Kidney epithelial cell (primary cell): ENCODE results near the gene NDUFS3. TPM values are rescaled to one million over a fixed set of nuclear protein-coding genes. Genes with fewer than 3 reads are reported as not detected.

Source experiments
- DNase-seq: peaks from one replicate; pipeline ENCODE4 v3.0.0-alpha.2; 2010; ENCODE audit warnings: low read depth
- H3K27me3 ChIP-seq: 2 replicates; pipeline ENCODE4 v1.6.0; 2011; ENCODE audit warnings: low read length; ENCODE audit not compliant: control insufficient read depth, insufficient read depth
- H3K36me3 ChIP-seq: 2 replicates; pipeline ENCODE4 v1.5.1; 2011; ENCODE audit warnings: low read length; ENCODE audit not compliant: control insufficient read depth, insufficient read depth
- H3K4me3 ChIP-seq: 2 replicates; pipeline ENCODE4 v1.5.1; 2011; ENCODE audit warnings: low read depth, mild to moderate bottlenecking, control low read depth, low read length
- total RNA-seq: library from RNA; depleted of rRNA; stranded (reverse); fragments of >200 nt; gene quantifications from 2 replicates; pipeline ENCODE4 v1.2.3, GENCODE V29; 2015
- TF ChIP-seq, protein P1 (sequence below): IDR thresholded peaks from 2 replicates; pipeline ENCODE4 v1.5.1; 2011; ENCODE audit warnings: mild to moderate bottlenecking, moderate library complexity, low read length, control low read depth, inconsistent platforms; ENCODE audit not compliant: insufficient read depth, poor library complexity, severe bottlenecking

NDUFS3 gene
- total RNA-seq, 1 donor from 2014 or later = 84.5 TPM

DNA sequence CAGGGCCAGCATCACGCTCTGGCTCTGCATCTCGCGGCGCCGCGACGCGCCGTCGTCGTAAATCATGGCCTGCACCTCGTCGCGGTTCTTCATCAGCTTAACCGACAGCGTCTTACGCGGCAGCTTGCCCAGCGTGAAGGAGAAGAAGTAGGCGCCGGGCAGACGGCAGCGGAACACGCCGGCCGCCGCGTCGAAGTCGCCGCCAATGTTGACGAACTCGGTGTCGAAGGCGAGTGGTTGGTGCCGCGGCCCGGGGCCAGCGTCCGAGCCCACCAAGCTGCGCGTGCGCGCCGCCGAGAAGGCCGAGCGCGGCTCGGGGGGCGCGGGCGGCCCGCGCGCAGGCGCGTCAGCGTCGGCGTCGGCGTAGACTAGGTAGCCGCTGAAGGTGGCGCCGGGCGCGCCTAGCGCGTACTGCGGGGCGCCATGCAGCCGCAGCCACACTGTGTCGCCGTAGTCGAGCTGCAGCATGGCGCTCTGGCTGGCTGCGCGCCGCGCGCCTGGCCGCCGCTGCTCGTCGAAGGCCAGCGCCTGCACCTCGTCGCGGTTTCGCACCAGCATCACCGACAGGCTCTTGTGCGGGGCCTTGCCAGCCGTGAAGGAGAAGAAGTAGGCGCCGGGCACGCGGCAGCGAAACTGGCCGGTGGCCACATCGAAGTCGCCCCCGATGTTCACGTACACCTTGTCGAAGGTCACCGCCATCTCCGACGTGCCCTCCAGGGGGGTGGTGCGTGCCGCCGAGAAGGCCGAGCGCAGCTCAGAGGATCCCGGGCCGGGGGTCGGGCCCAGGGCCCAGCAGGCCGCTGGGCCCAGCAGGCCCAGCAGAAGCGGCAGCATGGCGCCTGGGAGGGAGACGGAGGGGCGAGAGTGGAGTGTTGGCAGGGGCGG, 11.3 kb downstream of the NDUFS3 start:
- H3K36me3 ChIP-seq = no peaks in the 10 kb centered on the region
- TF ChIP-seq, protein P1, sequence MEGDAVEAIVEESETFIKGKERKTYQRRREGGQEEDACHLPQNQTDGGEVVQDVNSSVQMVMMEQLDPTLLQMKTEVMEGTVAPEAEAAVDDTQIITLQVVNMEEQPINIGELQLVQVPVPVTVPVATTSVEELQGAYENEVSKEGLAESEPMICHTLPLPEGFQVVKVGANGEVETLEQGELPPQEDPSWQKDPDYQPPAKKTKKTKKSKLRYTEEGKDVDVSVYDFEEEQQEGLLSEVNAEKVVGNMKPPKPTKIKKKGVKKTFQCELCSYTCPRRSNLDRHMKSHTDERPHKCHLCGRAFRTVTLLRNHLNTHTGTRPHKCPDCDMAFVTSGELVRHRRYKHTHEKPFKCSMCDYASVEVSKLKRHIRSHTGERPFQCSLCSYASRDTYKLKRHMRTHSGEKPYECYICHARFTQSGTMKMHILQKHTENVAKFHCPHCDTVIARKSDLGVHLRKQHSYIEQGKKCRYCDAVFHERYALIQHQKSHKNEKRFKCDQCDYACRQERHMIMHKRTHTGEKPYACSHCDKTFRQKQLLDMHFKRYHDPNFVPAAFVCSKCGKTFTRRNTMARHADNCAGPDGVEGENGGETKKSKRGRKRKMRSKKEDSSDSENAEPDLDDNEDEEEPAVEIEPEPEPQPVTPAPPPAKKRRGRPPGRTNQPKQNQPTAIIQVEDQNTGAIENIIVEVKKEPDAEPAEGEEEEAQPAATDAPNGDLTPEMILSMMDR = no peak
- H3K4me3 ChIP-seq = peak overlapping the region; percentile 28
- H3K27me3 ChIP-seq = peaks cover 52% of the 10 kb centered on the region
- DNase-seq = no peak

DNA sequence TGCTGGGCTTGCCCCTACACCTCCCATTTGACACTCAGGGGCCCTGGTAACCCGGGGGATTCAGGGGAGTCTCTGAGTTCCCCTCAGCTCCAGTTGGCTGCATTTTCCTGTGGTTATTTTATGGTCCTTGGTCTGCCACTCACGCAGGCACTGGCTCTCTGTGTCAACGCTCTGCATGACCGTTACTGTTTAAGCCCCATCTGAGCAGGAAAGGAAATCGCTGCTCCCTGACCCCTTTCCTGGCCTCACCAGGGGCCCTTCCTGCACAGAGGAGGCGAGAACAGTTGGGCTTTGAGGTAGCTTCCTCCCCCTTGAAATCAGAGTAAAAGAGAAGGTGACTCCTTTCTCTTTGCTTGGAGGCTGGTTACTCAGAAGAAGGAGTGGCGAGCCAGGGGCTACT, 12.9 kb downstream of the NDUFS3 start:
- no peak for DNase-seq
- Histone ChIP-seq H3K4me3 (no peak overlapping the region), H3K27me3 (peaks cover 55% of the 10 kb centered on the region), H3K36me3 (no peaks in the 10 kb centered on the region)
- TF ChIP-seq, protein P1 = no peak

DNA sequence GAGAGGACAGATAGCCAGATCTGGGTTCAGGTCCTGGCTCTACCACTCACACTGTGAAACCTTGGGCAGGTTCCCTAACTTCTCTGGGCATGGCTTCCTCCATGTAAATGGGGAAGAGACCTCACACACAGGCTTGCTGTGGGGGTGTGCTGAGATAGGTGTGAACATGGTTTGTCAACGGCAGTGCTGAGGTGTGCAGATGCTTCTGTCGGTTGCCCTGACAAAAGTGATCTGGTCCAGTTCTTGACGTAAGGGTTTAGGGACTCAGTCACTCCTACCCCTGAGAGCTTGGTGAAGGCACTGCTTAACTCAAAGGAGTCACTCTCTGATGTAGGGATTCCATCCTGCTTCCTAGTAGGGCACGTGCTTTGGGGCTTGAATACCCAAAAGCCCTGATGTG, 13.4 kb downstream of the NDUFS3 start:
- peaks cover 55% of the 10 kb centered on the region for H3K27me3 ChIP-seq
- TF ChIP-seq, protein P1 = no peak
- DNase-seq = no peak

DNA sequence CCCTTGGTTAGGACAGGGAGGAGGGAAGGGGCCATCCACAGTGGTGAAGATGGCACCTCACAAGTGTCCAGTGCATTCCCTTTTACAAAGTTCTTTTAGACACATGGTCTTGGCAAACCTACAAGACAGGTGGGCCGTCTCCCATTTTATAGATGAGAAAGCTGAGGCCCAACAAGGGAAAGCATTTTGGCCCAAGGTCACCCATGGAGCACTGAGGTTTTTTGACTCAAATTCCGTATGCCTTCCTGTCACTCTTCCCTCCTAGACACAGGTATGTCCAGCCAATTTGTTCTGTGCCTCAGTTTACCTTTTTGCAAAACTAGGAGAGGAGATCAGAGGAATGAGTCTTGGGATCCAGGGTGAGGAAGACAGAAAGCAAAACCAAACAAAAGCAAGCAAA, 14.1 kb downstream of the NDUFS3 start:
- no peak for DNase-seq
- TF ChIP-seq, protein P1 = no peak
- Histone ChIP-seq H3K4me3 (no peak overlapping the region), H3K36me3 (no peaks in the 10 kb centered on the region), H3K27me3 (peaks cover 55% of the 10 kb centered on the region)

More for the DNA sequence above, 13.4 kb downstream of the NDUFS3 start:
- Histone ChIP-seq H3K4me3 (no peak overlapping the region), H3K36me3 (no peaks in the 10 kb centered on the region)

DNA sequence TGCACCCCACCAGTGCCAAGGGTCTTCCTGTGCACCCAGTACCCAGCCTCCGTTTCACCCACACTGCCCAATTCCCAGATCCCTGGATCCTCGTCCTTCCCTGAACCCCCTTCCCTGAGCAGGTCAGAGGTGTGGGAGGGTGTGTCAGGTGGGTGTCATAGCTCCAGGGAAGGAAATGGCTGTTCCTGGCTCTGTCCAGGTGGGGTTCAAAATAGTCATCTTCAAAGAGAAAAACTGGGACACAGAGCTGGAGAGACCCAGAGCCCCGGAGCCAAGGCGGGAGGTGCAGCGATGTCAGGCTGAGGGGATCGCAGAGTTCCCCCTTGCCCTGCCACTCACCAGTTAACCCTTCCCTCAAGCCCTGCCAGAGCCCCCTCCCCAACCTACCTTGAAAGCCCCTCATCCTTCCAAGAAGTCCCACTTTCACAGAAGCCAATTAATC, 14.6 kb downstream of the NDUFS3 start:
- H3K4me3 ChIP-seq = no peak overlapping the region
- TF ChIP-seq, protein P1 = no peak
- H3K27me3 ChIP-seq = peaks cover 55% of the 10 kb centered on the region
- no peak for DNase-seq
- no peaks in the 10 kb centered on the region for H3K36me3 ChIP-seq
